Measurements from ENCODE around the gene OR51B4.

The OR51B4 gene

GRCh38 chr11:5307256-5308019 lies 5.7 kb upstream of the OR51B4 start:
- H3K27me3 ChIP-seq (ENCODE audit: low read length): no peaks in the 10 kb centered on the region
- no peaks in the 10 kb centered on the region for H3F3A ChIP-seq (ENCODE audit: insufficient read depth)
- H3K27ac ChIP-seq (ENCODE audit: low read depth, low read length): no peak overlapping the region
- H3K4me2 ChIP-seq (ENCODE audit: low read depth, low read length, poor library complexity, severe bottlenecking): no peak overlapping the region
- no peaks in the 10 kb centered on the region for H3K9me2 ChIP-seq (replicated peaks; ENCODE audit: insufficient read depth, low read length)
- H2AFZ ChIP-seq (ENCODE audit: low read depth, low read length, severe bottlenecking): no peak overlapping the region
- no peaks in the 10 kb centered on the region for H3K9me3 ChIP-seq (ENCODE audit: insufficient read depth, low read length)
- H3K9ac ChIP-seq (ENCODE audit: low read length): no peak overlapping the region
- H3K36me3 ChIP-seq (ENCODE audit: low read length): no peaks in the 10 kb centered on the region
- H4K20me1 ChIP-seq (ENCODE audit: low read depth, low read length): no peaks in the 10 kb centered on the region
- H3K79me2 ChIP-seq (ENCODE audit: insufficient read depth, low read length): no peaks in the 10 kb centered on the region
- no peak for TF ChIP-seq EZH2phosphoT487 (conservative IDR thresholded peaks at IDR 0.05; ENCODE audit: low read length)
- TF ChIP-seq, protein P1, sequence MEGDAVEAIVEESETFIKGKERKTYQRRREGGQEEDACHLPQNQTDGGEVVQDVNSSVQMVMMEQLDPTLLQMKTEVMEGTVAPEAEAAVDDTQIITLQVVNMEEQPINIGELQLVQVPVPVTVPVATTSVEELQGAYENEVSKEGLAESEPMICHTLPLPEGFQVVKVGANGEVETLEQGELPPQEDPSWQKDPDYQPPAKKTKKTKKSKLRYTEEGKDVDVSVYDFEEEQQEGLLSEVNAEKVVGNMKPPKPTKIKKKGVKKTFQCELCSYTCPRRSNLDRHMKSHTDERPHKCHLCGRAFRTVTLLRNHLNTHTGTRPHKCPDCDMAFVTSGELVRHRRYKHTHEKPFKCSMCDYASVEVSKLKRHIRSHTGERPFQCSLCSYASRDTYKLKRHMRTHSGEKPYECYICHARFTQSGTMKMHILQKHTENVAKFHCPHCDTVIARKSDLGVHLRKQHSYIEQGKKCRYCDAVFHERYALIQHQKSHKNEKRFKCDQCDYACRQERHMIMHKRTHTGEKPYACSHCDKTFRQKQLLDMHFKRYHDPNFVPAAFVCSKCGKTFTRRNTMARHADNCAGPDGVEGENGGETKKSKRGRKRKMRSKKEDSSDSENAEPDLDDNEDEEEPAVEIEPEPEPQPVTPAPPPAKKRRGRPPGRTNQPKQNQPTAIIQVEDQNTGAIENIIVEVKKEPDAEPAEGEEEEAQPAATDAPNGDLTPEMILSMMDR (IDR thresholded peaks at IDR 0.05; ENCODE audit: insufficient read depth, low read length, poor library complexity, severe bottlenecking): no peak
- H3K4me3 ChIP-seq (ENCODE audit: insufficient read depth, low read length, poor library complexity, severe bottlenecking): no peak overlapping the region

DNA sequence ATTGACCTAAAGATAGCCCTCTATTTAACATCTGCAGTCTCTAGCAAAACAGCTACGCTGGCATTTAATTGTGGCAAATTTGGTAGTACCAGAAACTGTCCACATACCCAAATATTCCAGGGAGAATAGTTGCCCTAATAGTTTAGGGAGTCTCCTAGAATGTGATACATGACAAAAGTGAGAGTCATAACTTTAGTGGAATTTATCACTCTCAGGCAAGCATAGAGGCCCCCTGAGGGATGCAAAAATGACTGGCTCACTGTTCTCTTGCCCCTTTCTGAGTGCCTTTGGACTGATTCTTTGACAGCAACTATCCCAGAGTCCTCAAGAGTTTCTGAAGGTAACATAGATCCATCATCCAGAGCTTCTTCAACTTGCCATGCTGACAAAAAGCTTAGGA lies 2.3 kb upstream of the OR51B4 start:
- no peak overlapping the region for H3K9ac ChIP-seq (ENCODE audit: low read length)
- no peak overlapping the region for H3K27ac ChIP-seq (ENCODE audit: low read depth, low read length)
- H3K27me3 ChIP-seq (ENCODE audit: low read length): no peaks in the 10 kb centered on the region
- no peaks in the 10 kb centered on the region for H3F3A ChIP-seq (ENCODE audit: insufficient read depth)
- TF ChIP-seq, protein P1 (IDR thresholded peaks at IDR 0.05; ENCODE audit: insufficient read depth, low read length, poor library complexity, severe bottlenecking): no peak
- no peak for TF ChIP-seq EZH2phosphoT487 (conservative IDR thresholded peaks at IDR 0.05; ENCODE audit: low read length)
- H3K4me2 ChIP-seq (ENCODE audit: low read depth, low read length, poor library complexity, severe bottlenecking): no peak overlapping the region
- no peaks in the 10 kb centered on the region for H3K9me2 ChIP-seq (replicated peaks; ENCODE audit: insufficient read depth, low read length)
- H3K4me3 ChIP-seq (ENCODE audit: insufficient read depth, low read length, poor library complexity, severe bottlenecking): no peak overlapping the region
- no peaks in the 10 kb centered on the region for H3K79me2 ChIP-seq (ENCODE audit: insufficient read depth, low read length)
- no peaks in the 10 kb centered on the region for H4K20me1 ChIP-seq (ENCODE audit: low read depth, low read length)
- no peaks in the 10 kb centered on the region for H3K9me3 ChIP-seq (ENCODE audit: insufficient read depth, low read length)
- no peaks in the 10 kb centered on the region for H3K36me3 ChIP-seq (ENCODE audit: low read length)
- no peak overlapping the region for H2AFZ ChIP-seq (ENCODE audit: low read depth, low read length, severe bottlenecking)

DNA sequence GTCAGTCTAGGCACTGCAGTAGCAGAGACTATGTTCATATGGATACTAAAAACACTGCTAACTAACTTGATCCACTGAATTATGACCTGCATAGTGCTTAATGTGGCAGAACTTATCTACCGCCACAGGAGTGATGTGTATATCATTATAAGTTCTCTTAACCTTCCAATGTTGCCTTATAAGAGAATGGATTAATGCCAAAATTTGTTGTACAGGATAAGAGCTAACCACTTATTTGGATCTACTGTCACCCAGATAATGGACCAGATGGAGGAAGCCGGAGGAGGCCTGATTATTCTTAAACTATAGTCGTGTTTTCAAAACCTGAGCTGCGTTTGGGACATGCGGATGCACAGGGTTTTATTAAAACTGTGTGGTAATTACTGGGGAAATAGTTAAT lies 1.9 kb upstream of the OR51B4 start:
- H3K9me2 ChIP-seq (replicated peaks; ENCODE audit: insufficient read depth, low read length): no peaks in the 10 kb centered on the region
- no peak overlapping the region for H3K27ac ChIP-seq (ENCODE audit: low read depth, low read length)
- no peak overlapping the region for H3K4me2 ChIP-seq (ENCODE audit: low read depth, low read length, poor library complexity, severe bottlenecking)
- no peaks in the 10 kb centered on the region for H3F3A ChIP-seq (ENCODE audit: insufficient read depth)
- H3K36me3 ChIP-seq (ENCODE audit: low read length): no peaks in the 10 kb centered on the region
- no peak overlapping the region for H3K4me3 ChIP-seq (ENCODE audit: insufficient read depth, low read length, poor library complexity, severe bottlenecking)
- H2AFZ ChIP-seq (ENCODE audit: low read depth, low read length, severe bottlenecking): no peak overlapping the region
- no peak overlapping the region for H3K9ac ChIP-seq (ENCODE audit: low read length)
- no peaks in the 10 kb centered on the region for H3K27me3 ChIP-seq (ENCODE audit: low read length)
- H4K20me1 ChIP-seq (ENCODE audit: low read depth, low read length): no peaks in the 10 kb centered on the region
- H3K9me3 ChIP-seq (ENCODE audit: insufficient read depth, low read length): no peaks in the 10 kb centered on the region
- no peaks in the 10 kb centered on the region for H3K79me2 ChIP-seq (ENCODE audit: insufficient read depth, low read length)
- TF ChIP-seq EZH2phosphoT487 (conservative IDR thresholded peaks at IDR 0.05; ENCODE audit: low read length): no peak
- TF ChIP-seq, protein P1 (IDR thresholded peaks at IDR 0.05; ENCODE audit: insufficient read depth, low read length, poor library complexity, severe bottlenecking): no peak
